Stimulated activated naive CD4-positive, alpha-beta T cell treated with Interleukin-2 at 50 U/mL for 16 hours (primary cell): ENCODE measurements around the gene TSEN54.

Experiments used
- DNase-seq: peaks from one replicate; lab custom pipeline; 2025; lab: John Stamatoyannopoulos, UW

The TSEN54 gene

GRCh38 chr17:75504347-75505151 is 11.8 kb upstream of the TSEN54 start:
- DNase-seq: no peak

- no peak for DNase-seq
Measured at GRCh38 chr17:75505152-75505409, 11.2 kb upstream of the TSEN54 start.

- no peak for DNase-seq
Measured at GRCh38 chr17:75505640-75506039, 10.7 kb upstream of the TSEN54 start.

GRCh38 chr17:75506134-75506533 is 10.2 kb upstream of the TSEN54 start:
- DNase-seq: no peak

GRCh38 chr17:75506888-75507287 is 9.4 kb upstream of the TSEN54 start:
- DNase-seq: no peak

GRCh38 chr17:75507733-75508719 is 8.3 kb upstream of the TSEN54 start:
- no peak for DNase-seq

- DNase-seq: no peak
Measured at GRCh38 chr17:75508931-75509361, 7.4 kb upstream of the TSEN54 start.

- no peak for DNase-seq
Measured at GRCh38 chr17:75509528-75510258, 6.6 kb upstream of the TSEN54 start.

GRCh38 chr17:75511270-75511609 is 5.1 kb upstream of the TSEN54 start:
- DNase-seq: no peak

GRCh38 chr17:75511610-75512575 is 4.4 kb upstream of the TSEN54 start:
- DNase-seq: no peak

GRCh38 chr17:75512926-75513640 is 3.2 kb upstream of the TSEN54 start:
- DNase-seq: no peak

GRCh38 chr17:75513641-75514000 is 2.7 kb upstream of the TSEN54 start:
- DNase-seq: no peak

- DNase-seq: no peak
Measured at GRCh38 chr17:75514299-75514918, 1.9 kb upstream of the TSEN54 start.

- DNase-seq: no peak
Measured at GRCh38 chr17:75514919-75515495, 1.3 kb upstream of the TSEN54 start.

GRCh38 chr17:75515496-75516254 is 653 bp upstream of the TSEN54 start, which contains the start of gene CASKIN2:
Gene CASKIN2, minus strand, starts transcription at chr17:75515537. Its CDS starts 1,733 bp downstream, at chr17:75513804.
- DNase-seq: peak; percentile 77

GRCh38 chr17:75516619-75517296 is 430 bp downstream of the TSEN54 start:
- DNase-seq: peak; percentile 39

GRCh38 chr17:75517297-75517865 is 1.1 kb downstream of the TSEN54 start:
- no peak for DNase-seq

- DNase-seq: no peak
Measured at GRCh38 chr17:75518201-75518600, 1.9 kb downstream of the TSEN54 start.
